GM12874 (cell line): Measurements from ENCODE around the gene ACSL1.

ENCODE experiments used
- CTCF ChIP-seq: IDR thresholded peaks from 2 replicates; pipeline ENCODE4 v1.5.1; 2011; ENCODE audit warnings: low read depth, mild to moderate bottlenecking, control low read depth, low read length, moderate library complexity; ENCODE audit not compliant: insufficient read depth

The ACSL1 gene

GRCh38 chr4:184808713-184809050, 17.1 kb downstream of the ACSL1 start:
- no peak for TF ChIP-seq CTCF

- TF ChIP-seq CTCF = no peak
Measured at GRCh38 chr4:184807797-184808712, 17.7 kb downstream of the ACSL1 start.

- no peak for TF ChIP-seq CTCF
Measured at GRCh38 chr4:184807256-184807655, 18.5 kb downstream of the ACSL1 start.

- no peak for TF ChIP-seq CTCF
Measured at GRCh38 chr4:184806711-184807110, 19.1 kb downstream of the ACSL1 start.

- no peak for TF ChIP-seq CTCF
Measured at GRCh38 chr4:184806229-184806550, 19.6 kb downstream of the ACSL1 start.

GRCh38 chr4:184805462-184806228, 20.1 kb downstream of the ACSL1 start:
- TF ChIP-seq CTCF = no peak

- no peak for TF ChIP-seq CTCF
Measured at GRCh38 chr4:184804621-184805020, 21.1 kb downstream of the ACSL1 start.
